Measurements from ENCODE around the gene BLVRB. TPM values are rescaled to one million over a fixed set of nuclear protein-coding genes. Genes with fewer than 3 reads are reported as not detected.

The BLVRB gene
- total RNA-seq, 1 experiment from 2014 or later: 204 TPM

- peaks cover 26% of the 10 kb centered on the region for H3K79me2 ChIP-seq (ENCODE audit: low read depth)
- peak overlapping the region; percentile 82; the same call in 1 of the 2 replicates for H3K4me3 ChIP-seq
- no peaks in the 10 kb centered on the region for H3K9me3 ChIP-seq (ENCODE audit: insufficient read depth, low read depth)
- no peak for DNase-seq
- peak overlapping the region; percentile 83 for H3K4me2 ChIP-seq
- intact Hi-C loops (cut with micrococcal nuclease; ENCODE audit: unreplicated experiment): no loop called here
- POLR2A ChIA-PET (ENCODE audit: unreplicated experiment): interaction anchor here (0.6 to 1.7 kb wide), 11 partner anchors 18 to 319 kb away, joined by 3 to 17 read pairs (median 5); partner anchors contain the start of genes RAB4B and SERTAD1
- BruUV-seq (replicated peaks): no TSS peak
- H3F3A ChIP-seq (ENCODE audit: insufficient read depth, low read depth): peaks cover 31% of the 10 kb centered on the region
- no peaks in the 10 kb centered on the region for H3K27me3 ChIP-seq (ENCODE audit: insufficient read depth, low read depth)
- H3K4me1 ChIP-seq (replicated peaks; ENCODE audit: insufficient read depth): peaks cover 22% of the 10 kb centered on the region
- no peaks in the 10 kb centered on the region for H3K9me2 ChIP-seq (ENCODE audit: insufficient read depth)
- H4K20me1 ChIP-seq (ENCODE audit: insufficient read depth): no peaks in the 10 kb centered on the region
- CTCF ChIA-PET: interaction anchor here (0.9 to 1.7 kb wide), 6 partner anchors 22 to 168 kb away, joined by 3 to 6 read pairs (median 4); no protein-coding TSS in a partner anchor
- H2AFZ ChIP-seq: peak overlapping the region; percentile 76
- TF ChIP-seq CTCF (conservative IDR thresholded peaks at IDR 0.05) (no peak), EZH2 (IDR thresholded peaks at IDR 0.05; ENCODE audit: low read depth) (no peak)
- H3K36me3 ChIP-seq (ENCODE audit: low read depth): no peaks in the 10 kb centered on the region
- H3K27ac ChIP-seq: no peak overlapping the region
These were observed 857 bp upstream of the BLVRB start for GRCh38 chr19:40466219-40466984.

GRCh38 chr19:40465025-40465556 lies 454 bp downstream of the BLVRB start:
- intact Hi-C loops (cut with micrococcal nuclease; ENCODE audit: unreplicated experiment): loop anchor here (1.0 to 2.0 kb wide), 4 partner anchors 44 to 140 kb away; partner anchors contain the start of genes C19orf47 and PLD3
- no peaks in the 10 kb centered on the region for H3K9me2 ChIP-seq (ENCODE audit: insufficient read depth)
- no TSS peak for BruUV-seq (replicated peaks)
- TF ChIP-seq EZH2 (IDR thresholded peaks at IDR 0.05; ENCODE audit: low read depth) (no peak), CTCF (conservative IDR thresholded peaks at IDR 0.05) (no peak)
- peak overlapping the region; percentile 83 for H2AFZ ChIP-seq
- no peaks in the 10 kb centered on the region for H3K36me3 ChIP-seq (ENCODE audit: low read depth)
- H3K4me1 ChIP-seq (replicated peaks; ENCODE audit: insufficient read depth): peaks cover 22% of the 10 kb centered on the region
- no peaks in the 10 kb centered on the region for H4K20me1 ChIP-seq (ENCODE audit: insufficient read depth)
- H3K4me2 ChIP-seq: peak overlapping the region; percentile 83
- peak in 1 of 2 experiments; percentile 61 for DNase-seq
- H3K27me3 ChIP-seq (ENCODE audit: insufficient read depth, low read depth): no peaks in the 10 kb centered on the region
- H3K27ac ChIP-seq: peak overlapping the region; percentile 98
- H3F3A ChIP-seq (ENCODE audit: insufficient read depth, low read depth): peaks cover 31% of the 10 kb centered on the region
- no peaks in the 10 kb centered on the region for H3K9me3 ChIP-seq (ENCODE audit: insufficient read depth, low read depth)
- peaks cover 35% of the 10 kb centered on the region for H3K79me2 ChIP-seq (ENCODE audit: low read depth)
- peak overlapping the region; percentile 82 for H3K4me3 ChIP-seq
- CTCF ChIA-PET: interaction anchor here (0.6 to 1.7 kb wide), 10 partner anchors 20 to 913 kb away, joined by 3 to 9 read pairs (median 4); no protein-coding TSS in a partner anchor
- POLR2A ChIA-PET (ENCODE audit: unreplicated experiment): interaction anchor here (0.6 to 1.7 kb wide), 4 partner anchors 32 to 313 kb away, joined by 3 to 17 read pairs (median 8); partner anchors contain the start of gene RAB4B

All from PC-9 (cell line).